ENCODE data around the gene LDLRAP1.
"Not testable (repeated sequence)": the region's sequence is repeated elsewhere in the genome, so short reads cannot be mapped to it uniquely, and the experiment has no call there.

The LDLRAP1 gene

DNA sequence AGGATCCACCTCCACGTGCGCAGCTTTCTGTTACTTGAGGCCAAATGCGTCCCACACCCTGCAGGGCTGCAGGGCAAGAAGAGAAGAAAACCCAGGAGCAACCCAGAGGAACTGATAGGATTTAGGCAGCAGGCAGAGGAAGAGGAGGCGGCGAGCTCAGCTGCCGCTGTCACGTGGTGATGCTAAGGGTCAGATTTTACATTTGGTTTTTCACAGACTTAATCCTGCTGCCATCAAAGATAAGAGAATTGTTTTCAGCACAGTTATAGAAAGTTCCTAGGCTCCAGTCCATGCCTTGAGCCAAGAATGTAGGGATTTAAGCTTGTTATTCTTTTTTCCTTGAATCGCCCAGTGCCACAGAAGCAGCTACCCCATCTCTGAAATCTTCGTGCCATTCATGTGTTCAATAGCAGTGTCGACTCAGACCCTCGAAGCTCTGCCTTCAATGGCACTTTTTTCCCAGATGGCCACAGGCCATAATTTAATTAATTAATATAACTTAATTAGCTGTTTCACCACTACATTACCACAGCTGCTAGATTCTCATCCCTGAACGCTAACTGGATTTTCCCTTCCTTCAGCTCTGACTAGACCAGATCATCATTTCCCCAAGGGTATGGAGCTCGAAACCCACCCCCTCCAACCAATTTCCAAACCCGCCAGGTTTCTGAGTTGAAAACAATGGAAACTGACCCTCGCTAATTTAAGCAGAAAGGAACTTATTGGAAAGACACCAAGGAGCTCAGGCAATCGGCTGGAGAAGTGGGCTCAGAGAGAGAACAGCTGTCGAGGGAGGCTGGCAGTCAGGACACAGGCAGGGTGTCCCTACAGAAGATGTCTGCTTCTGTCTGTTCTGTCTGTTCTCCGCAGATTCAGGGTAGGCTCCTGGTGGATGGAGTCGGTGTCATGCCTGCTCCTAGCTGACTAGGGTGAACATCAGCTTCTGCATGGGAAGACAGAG is 36.2 kb downstream of the LDLRAP1 start:
- TF ChIP-seq SUZ12 (IDR thresholded peaks at IDR 0.05; ENCODE audit: extremely low read depth, insufficient read depth, insufficient read length) (no peak), YY1 (IDR thresholded peaks at IDR 0.05; ENCODE audit: insufficient read depth, insufficient read length) (no peak), ZNF274 (IDR thresholded peaks at IDR 0.05; ENCODE audit: low read depth, low read length) (no peak)
- H3K9ac ChIP-seq (ENCODE audit: insufficient read length, low read depth), result no peak overlapping the region

DNA sequence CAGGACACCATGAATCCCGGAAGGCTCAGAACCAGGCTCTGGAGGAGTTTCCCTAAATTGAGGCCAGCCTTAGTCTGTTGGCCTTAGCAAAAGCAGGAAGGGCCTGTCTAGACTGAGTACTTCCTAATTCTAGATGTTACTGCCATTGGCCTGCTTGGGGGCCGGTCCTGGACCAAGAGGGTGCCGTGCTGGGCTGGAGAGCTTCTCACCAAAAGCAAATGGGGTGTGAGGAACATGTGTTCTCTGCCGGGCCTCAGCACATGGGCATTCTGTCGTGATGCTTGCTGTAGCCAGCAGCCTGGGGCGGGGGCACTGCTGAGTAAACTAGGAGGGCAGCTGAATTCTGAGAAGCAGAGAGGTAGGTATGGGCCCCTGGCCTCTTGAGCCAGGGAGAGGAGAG is 37.5 kb downstream of the LDLRAP1 start:
- TF ChIP-seq SUZ12 (IDR thresholded peaks at IDR 0.05; ENCODE audit: extremely low read depth, insufficient read depth, insufficient read length) (no peak), ZNF274 (IDR thresholded peaks at IDR 0.05; ENCODE audit: low read depth, low read length) (no peak), YY1 (IDR thresholded peaks at IDR 0.05; ENCODE audit: insufficient read depth, insufficient read length) (no peak)
- no peaks in the 10 kb centered on the region for H3K27me3 ChIP-seq (ENCODE audit: insufficient read depth, insufficient read length)
- no peaks in the 10 kb centered on the region for H3K36me3 ChIP-seq (ENCODE audit: insufficient read depth, insufficient read length, low read length)
- DNase-seq (ENCODE audit: low read depth, low spot score), result no peak
- H3K9me3 ChIP-seq (ENCODE audit: insufficient read depth, low read length), result no peaks in the 10 kb centered on the region
- no peak overlapping the region for H3K4me3 ChIP-seq (ENCODE audit: insufficient read length, low read depth)
- peaks cover 24% of the 10 kb centered on the region for H3K4me1 ChIP-seq (ENCODE audit: insufficient read depth, insufficient read length)
- peak overlapping the region; percentile 52 for H3K9ac ChIP-seq (ENCODE audit: insufficient read length, low read depth)

More for the DNA sequence above, 36.2 kb downstream of the LDLRAP1 start:
- no peak for DNase-seq (ENCODE audit: low read depth, low spot score)
- Histone ChIP-seq H3K27me3 (ENCODE audit: insufficient read depth, insufficient read length) (no peaks in the 10 kb centered on the region), H3K4me3 (ENCODE audit: insufficient read length, low read depth) (no peak overlapping the region), H3K9me3 (ENCODE audit: insufficient read depth, low read length) (no peaks in the 10 kb centered on the region), H3K36me3 (ENCODE audit: insufficient read depth, insufficient read length, low read length) (no peaks in the 10 kb centered on the region), H3K4me1 (ENCODE audit: insufficient read depth, insufficient read length) (peaks cover 23% of the 10 kb centered on the region)

DNA sequence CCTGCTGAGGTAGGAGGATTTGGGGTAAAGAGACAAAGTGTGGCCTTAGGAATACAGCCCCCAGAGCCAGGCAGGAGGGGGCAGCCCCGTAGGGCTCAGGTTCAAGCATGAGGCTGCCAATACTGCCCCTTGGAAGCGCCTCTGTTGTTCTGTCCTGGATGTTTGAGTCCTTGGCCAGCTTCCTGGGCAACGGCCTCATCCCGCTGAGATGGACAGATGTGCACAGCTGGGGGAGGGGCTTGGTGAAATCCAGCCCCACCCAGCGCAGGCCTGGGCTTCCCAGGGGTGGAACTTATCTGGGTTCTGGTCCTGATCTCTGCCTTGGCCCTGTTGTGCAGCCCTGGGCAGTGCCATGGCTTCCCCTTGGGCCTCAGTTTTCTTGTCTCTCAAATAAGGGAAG is 38.4 kb downstream of the LDLRAP1 start:
- H3K9ac ChIP-seq (ENCODE audit: insufficient read length, low read depth), result peak overlapping the region; percentile 52
- no peak for TF ChIP-seq ZNF274 (IDR thresholded peaks at IDR 0.05; ENCODE audit: low read depth, low read length)
- no peak for TF ChIP-seq SUZ12 (IDR thresholded peaks at IDR 0.05; ENCODE audit: extremely low read depth, insufficient read depth, insufficient read length)
- DNase-seq (ENCODE audit: low read depth, low spot score), result no peak

DNA sequence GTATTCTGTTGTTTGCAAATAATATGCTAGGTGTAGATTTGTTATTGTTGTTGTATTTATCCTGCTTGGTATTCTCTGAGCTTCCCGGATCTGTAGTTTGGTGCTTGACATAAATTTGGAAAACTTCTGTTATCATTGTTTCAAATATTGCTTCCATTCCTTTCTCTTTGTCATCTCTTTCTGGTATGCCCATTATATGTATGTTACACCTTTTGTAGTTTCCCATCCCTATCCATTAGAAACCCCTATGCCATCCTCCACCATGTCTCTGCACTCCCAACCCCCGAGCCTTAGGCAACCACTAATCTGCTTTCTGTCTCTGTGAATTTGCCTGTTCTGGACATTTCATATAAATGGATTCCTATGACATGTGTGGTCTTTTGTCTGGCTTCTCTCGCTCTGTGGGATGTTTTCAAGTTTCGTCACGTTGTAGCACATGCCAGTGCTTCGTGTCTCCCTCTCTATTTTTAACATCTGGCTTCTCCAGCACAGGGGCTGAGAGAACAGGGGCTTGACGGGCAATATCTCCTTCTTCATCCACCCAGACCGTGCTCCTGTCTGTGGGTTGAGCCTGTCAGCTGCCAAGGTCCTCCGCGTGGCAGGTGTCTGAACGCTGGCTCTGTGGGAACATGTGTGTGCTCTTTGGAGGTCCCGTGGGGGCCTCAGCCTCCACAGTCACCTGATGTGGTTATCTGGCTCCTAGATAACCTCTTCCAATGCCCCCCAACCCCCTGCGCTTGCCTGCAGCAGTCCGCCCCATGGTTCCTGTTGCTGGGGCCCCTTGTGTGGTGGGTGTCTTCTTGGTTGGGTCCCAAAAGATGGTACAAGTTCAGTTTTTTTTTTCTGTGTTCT is 40.3 kb downstream of the LDLRAP1 start:
- H3K9ac ChIP-seq (ENCODE audit: insufficient read length, low read depth), result no peak overlapping the region
- H3K36me3 ChIP-seq (ENCODE audit: insufficient read depth, insufficient read length, low read length), result no peaks in the 10 kb centered on the region
- no peaks in the 10 kb centered on the region for H3K9me3 ChIP-seq (ENCODE audit: insufficient read depth, low read length)
- no peak for DNase-seq (ENCODE audit: low read depth, low spot score)
- H3K27me3 ChIP-seq (ENCODE audit: insufficient read depth, insufficient read length), result no peaks in the 10 kb centered on the region
- TF ChIP-seq YY1 (IDR thresholded peaks at IDR 0.05; ENCODE audit: insufficient read depth, insufficient read length) (no peak), ZNF274 (IDR thresholded peaks at IDR 0.05; ENCODE audit: low read depth, low read length) (no peak), SUZ12 (IDR thresholded peaks at IDR 0.05; ENCODE audit: extremely low read depth, insufficient read depth, insufficient read length) (no peak)
- no peak overlapping the region for H3K4me3 ChIP-seq (ENCODE audit: insufficient read length, low read depth)
- H3K4me1 ChIP-seq (ENCODE audit: insufficient read depth, insufficient read length), result peaks cover 28% of the 10 kb centered on the region

More for the DNA sequence above, 38.4 kb downstream of the LDLRAP1 start:
- Histone ChIP-seq H3K27me3 (ENCODE audit: insufficient read depth, insufficient read length) (no peaks in the 10 kb centered on the region), H3K4me3 (ENCODE audit: insufficient read length, low read depth) (no peak overlapping the region), H3K9me3 (ENCODE audit: insufficient read depth, low read length) (no peaks in the 10 kb centered on the region), H3K36me3 (ENCODE audit: insufficient read depth, insufficient read length, low read length) (no peaks in the 10 kb centered on the region), H3K4me1 (ENCODE audit: insufficient read depth, insufficient read length) (peaks cover 28% of the 10 kb centered on the region)

DNA sequence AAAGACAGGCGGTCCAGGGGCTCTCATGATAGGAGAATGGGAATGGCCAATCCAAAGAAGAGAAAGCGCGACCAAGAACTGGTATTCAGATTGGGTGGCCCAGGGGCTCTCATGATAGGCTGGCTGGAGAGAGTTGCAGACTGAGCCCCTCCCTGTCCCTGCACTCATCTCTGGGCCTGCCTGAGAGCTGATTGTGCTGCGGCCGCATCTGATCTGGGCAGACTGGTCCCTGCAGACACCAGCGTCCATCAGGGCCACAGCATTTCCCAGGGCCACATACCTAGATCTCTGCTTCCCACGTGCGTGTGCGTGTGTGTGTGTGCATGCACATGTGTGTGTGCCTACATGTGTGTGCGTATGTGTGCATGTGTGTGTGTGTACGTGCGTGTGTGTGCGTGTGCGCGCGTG is 42.8 kb downstream of the LDLRAP1 start:
- Histone ChIP-seq H3K27me3 (ENCODE audit: insufficient read depth, insufficient read length) (no peaks in the 10 kb centered on the region), H3K4me1 (ENCODE audit: insufficient read depth, insufficient read length) (peaks cover 28% of the 10 kb centered on the region), H3K36me3 (ENCODE audit: insufficient read depth, insufficient read length, low read length) (no peaks in the 10 kb centered on the region), H3K9me3 (ENCODE audit: insufficient read depth, low read length) (no peaks in the 10 kb centered on the region), H3K9ac (ENCODE audit: insufficient read length, low read depth) (peak overlapping the region; percentile 83), H3K4me3 (ENCODE audit: insufficient read length, low read depth) (peak overlapping the region; percentile 27)
- TF ChIP-seq YY1 (IDR thresholded peaks at IDR 0.05; ENCODE audit: insufficient read depth, insufficient read length) (no peak), SUZ12 (IDR thresholded peaks at IDR 0.05; ENCODE audit: extremely low read depth, insufficient read depth, insufficient read length) (no peak), ZNF274 (IDR thresholded peaks at IDR 0.05; ENCODE audit: low read depth, low read length) (no peak)
- DNase-seq (ENCODE audit: low read depth, low spot score), result peak; percentile 65

DNA sequence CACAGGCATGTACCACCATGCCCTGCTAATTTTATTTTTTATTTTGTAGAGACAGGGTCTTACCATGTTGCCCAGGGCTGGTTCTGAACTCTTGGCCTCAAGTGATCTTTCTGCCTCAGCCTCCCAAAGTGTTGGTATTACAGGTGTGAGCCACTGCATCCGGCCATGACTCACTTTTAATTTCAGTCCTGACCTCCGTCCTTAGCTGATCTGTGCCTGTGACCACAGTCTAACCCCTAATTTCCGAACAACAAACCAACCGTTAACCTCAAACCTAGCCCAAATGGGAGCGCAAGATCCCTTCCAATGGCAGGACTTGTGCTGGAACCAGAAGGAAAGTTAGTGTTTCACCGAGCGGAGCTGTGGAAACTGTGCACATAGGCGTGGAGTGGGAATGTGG is 43.9 kb downstream of the LDLRAP1 start:
- Histone ChIP-seq H3K27me3 (ENCODE audit: insufficient read depth, insufficient read length) (no peaks in the 10 kb centered on the region), H3K9ac (ENCODE audit: insufficient read length, low read depth) (peak overlapping the region; percentile 1), H3K36me3 (ENCODE audit: insufficient read depth, insufficient read length, low read length) (no peaks in the 10 kb centered on the region), H3K4me3 (ENCODE audit: insufficient read length, low read depth) (no peak overlapping the region), H3K9me3 (ENCODE audit: insufficient read depth, low read length) (no peaks in the 10 kb centered on the region), H3K4me1 (ENCODE audit: insufficient read depth, insufficient read length) (peaks cover 21% of the 10 kb centered on the region)
- no peak for DNase-seq (ENCODE audit: low read depth, low spot score)
- no peak for TF ChIP-seq SUZ12 (IDR thresholded peaks at IDR 0.05; ENCODE audit: extremely low read depth, insufficient read depth, insufficient read length)
- no peak for TF ChIP-seq YY1 (IDR thresholded peaks at IDR 0.05; ENCODE audit: insufficient read depth, insufficient read length)
- TF ChIP-seq ZNF274 (IDR thresholded peaks at IDR 0.05; ENCODE audit: low read depth, low read length), result no peak

DNA sequence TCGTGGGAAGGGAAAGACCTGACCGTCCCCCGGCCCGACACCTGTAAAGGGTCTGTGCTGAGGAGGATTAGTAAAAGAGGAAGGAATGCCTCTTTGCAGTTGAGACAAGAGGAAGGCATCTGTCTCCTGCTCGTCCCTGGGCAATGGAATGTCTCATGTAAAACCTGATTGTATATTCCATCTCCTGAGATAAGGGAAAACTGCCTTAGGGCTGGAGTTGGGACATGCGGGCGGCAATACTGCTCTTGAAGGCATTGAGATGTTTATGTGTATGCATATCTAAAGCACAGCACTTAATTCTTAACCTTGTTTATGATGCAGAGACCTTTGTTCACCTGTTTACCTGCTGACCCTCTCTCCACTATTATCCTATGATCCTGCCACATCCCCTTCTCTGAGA is 44.8 kb downstream of the LDLRAP1 start:
- not testable (repeated sequence) for H3K9ac ChIP-seq (ENCODE audit: insufficient read length, low read depth); H3K9me3 ChIP-seq (ENCODE audit: insufficient read depth, low read length); H3K27me3 ChIP-seq (ENCODE audit: insufficient read depth, insufficient read length); H3K4me3 ChIP-seq (ENCODE audit: insufficient read length, low read depth); H3K36me3 ChIP-seq (ENCODE audit: insufficient read depth, insufficient read length, low read length)
- peaks cover 21% of the 10 kb centered on the region for H3K4me1 ChIP-seq (ENCODE audit: insufficient read depth, insufficient read length)
- DNase-seq (ENCODE audit: low read depth, low spot score), result peak; percentile 94

DNA sequence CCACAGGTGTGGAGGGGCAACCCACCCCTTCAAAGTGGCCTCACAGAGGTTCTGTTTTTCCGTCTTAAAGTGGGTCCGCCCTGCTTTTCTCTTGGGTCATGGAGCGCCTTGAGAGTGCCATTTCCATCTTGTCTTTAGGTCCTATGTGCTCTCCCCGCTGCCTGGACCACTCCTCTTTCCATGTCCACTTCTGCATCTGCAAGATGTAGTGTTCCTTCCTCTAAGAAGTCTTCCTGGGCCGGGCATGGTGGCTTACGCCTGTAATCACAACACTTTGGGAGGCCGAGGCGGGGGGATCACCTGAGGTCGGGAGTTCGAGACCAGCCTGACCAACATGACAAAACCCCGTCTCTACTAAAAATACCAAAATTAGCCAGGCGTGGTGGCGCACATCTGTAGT is 45.4 kb downstream of the LDLRAP1 start:
- H3K4me3 ChIP-seq (ENCODE audit: insufficient read length, low read depth); H3K27me3 ChIP-seq (ENCODE audit: insufficient read depth, insufficient read length); DNase-seq (ENCODE audit: low read depth, low spot score); H3K36me3 ChIP-seq (ENCODE audit: insufficient read depth, insufficient read length, low read length); H3K9me3 ChIP-seq (ENCODE audit: insufficient read depth, low read length): not testable (repeated sequence)
- Histone ChIP-seq H3K9ac (ENCODE audit: insufficient read length, low read depth) (peak overlapping the region; percentile 58), H3K4me1 (ENCODE audit: insufficient read depth, insufficient read length) (peaks cover 21% of the 10 kb centered on the region)

All from NT2/D1 (cell line).